CD4-positive, alpha-beta T cell treated with Interleukin-12 subunit alpha and Interleukin-12 subunit beta, for 1 hour (primary cell): ENCODE measurements around the gene OPCML.

ENCODE experiments used
- DNase-seq: peaks from one replicate; pipeline ENCODE4 v3.0.0-alpha.2; 2020

The OPCML gene

GRCh38 chr11:133536198-133536597 lies 3.9 kb upstream of the OPCML start:
- DNase-seq: no peak

- no peak for DNase-seq
Observed at GRCh38 chr11:133533205-133533604, 904 bp upstream of the OPCML start.

GRCh38 chr11:133531458-133531857 lies 843 bp downstream of the OPCML start:
- no peak for DNase-seq

- no peak for DNase-seq
Observed at GRCh38 chr11:133530501-133530835, 1.8 kb downstream of the OPCML start.

- no peak for DNase-seq
Observed at GRCh38 chr11:133529807-133530500, 2.3 kb downstream of the OPCML start.

- DNase-seq: no peak
Observed at GRCh38 chr11:133526790-133527189, 5.5 kb downstream of the OPCML start.

GRCh38 chr11:133525976-133526375 lies 6.3 kb downstream of the OPCML start:
- no peak for DNase-seq

GRCh38 chr11:133524488-133524887 lies 7.8 kb downstream of the OPCML start:
- DNase-seq: no peak

- no peak for DNase-seq
Observed at GRCh38 chr11:133522344-133522743, 10.0 kb downstream of the OPCML start.

GRCh38 chr11:133521502-133521901 lies 10.8 kb downstream of the OPCML start:
- DNase-seq: no peak

GRCh38 chr11:133520707-133521106 lies 11.6 kb downstream of the OPCML start:
- DNase-seq: no peak

- DNase-seq: no peak
Observed at GRCh38 chr11:133519560-133519959, 12.7 kb downstream of the OPCML start.

- no peak for DNase-seq
Observed at GRCh38 chr11:133518702-133519264, 13.5 kb downstream of the OPCML start.

GRCh38 chr11:133516845-133517244 lies 15.5 kb downstream of the OPCML start:
- DNase-seq: no peak

GRCh38 chr11:133515107-133515506 lies 17.2 kb downstream of the OPCML start:
- no peak for DNase-seq

- DNase-seq: no peak
Observed at GRCh38 chr11:133509924-133510697, 22.2 kb downstream of the OPCML start.

GRCh38 chr11:133508468-133508867 lies 23.8 kb downstream of the OPCML start:
- DNase-seq: no peak

- no peak for DNase-seq
Observed at GRCh38 chr11:133507185-133507584, 25.1 kb downstream of the OPCML start.

GRCh38 chr11:133506551-133507094 lies 25.7 kb downstream of the OPCML start:
- no peak for DNase-seq

GRCh38 chr11:133506023-133506422 lies 26.3 kb downstream of the OPCML start:
- DNase-seq: no peak

- DNase-seq: no peak
Observed at GRCh38 chr11:133504906-133505305, 27.4 kb downstream of the OPCML start.

- no peak for DNase-seq
Observed at GRCh38 chr11:133503776-133504175, 28.5 kb downstream of the OPCML start.

- no peak for DNase-seq
Observed at GRCh38 chr11:133503236-133503635, 29.1 kb downstream of the OPCML start.
